Right renal pelvis (tissue), 4 donors: ENCODE measurements around the gene RXRA. TPM values are rescaled to one million over a fixed set of nuclear protein-coding genes. Genes with fewer than 3 reads are reported as not detected.

Experiments used
- DNase-seq, 4 donors: peaks; one replicate each; pipeline ENCODE4 v3.0.0-alpha.2; 2013; ENCODE audit warnings: low read depth in 4 of 4, low spot score in 3 of 4, missing footprints in 1 of 4
- polyA plus RNA-seq, 4 donors: library from polyadenylated mRNA; unstranded; fragments of 120-200 nt; gene quantifications; one replicate each; pipeline ENCODE4 v1.2.1, GENCODE V29; 2013; ENCODE audit not compliant: insufficient read length in 4 of 4

Gene RXRA
- polyA plus RNA-seq, 4 donors, result 42.5 to 56.0 (median 46.7) TPM

DNA sequence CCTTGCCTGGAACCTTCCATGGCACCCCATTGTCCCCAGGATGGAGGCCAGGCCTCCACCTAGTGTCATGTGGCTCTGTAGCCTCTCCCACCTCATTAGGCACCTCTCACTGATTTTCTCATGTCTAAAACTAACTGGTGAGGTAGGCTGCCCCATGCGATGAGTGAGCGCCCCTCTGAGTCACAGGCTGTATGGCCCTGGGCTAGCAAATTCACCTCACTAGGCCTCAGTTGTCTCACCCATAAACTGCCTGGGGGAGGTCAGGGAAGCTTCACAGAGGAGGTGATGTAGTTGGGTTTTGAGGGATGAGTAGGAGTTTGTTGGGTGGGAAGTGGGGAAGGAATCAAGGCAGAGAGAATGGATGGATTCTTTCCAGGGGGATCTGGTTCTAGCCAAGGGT is 8.8 kb downstream of the RXRA start:
- no peak for DNase-seq

DNA sequence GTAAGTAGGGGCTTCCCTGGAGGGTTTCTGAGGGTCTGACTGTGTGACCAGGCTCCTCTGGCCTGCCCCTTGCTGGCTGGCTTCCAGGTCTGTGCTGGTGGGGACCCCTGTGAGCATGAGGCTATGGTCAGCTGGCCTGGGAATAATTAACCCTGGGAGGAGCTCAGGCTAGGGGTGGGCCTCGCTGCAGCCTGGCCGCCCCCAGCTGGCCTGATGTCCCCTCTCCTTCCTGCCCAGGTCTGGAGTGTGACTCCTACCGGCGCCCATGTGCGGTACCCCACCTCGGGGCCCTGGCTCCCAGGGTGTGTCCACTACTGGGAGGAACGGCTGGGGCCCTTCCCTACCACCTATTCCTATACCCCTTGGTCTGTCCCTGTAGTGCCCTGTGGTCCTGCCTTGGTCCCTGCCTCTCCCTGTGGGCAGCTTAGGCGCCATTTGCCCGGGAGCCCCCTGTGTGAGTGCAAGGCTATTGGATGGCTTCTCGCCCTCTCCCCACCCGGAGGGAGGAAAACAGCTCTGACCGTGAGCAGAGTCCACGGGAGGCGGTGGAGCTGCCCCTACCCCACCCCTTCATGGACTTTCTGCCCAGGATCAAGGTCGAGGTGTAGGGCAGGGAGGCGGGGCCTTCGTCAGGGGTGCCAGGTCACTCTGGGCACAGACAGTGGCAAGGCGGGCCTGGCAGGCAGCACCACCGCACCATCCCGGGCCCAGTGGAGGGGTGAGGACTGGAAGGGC is 9.4 kb downstream of the RXRA start:
- no peak for DNase-seq

DNA sequence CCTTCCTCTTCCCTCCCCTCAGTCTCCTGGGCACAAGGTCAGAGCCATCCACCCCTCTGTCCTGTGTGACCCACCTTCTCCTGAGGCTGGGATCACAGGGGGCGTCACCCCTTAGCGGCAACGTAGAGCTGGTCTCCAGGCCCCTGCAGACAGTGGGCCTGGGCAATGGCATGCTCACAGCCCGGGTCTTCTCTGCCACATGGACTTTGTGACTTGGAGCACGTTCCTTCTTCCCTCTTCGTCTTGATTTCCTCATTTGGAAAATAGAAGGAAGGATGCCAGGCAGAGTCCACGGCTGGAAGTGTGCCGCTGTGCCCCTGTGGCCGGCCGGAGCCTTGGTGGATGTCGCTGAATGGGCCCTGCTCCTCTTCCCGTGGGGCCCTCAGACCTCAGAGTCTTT is 10.0 kb downstream of the RXRA start:
- no peak for DNase-seq

DNA sequence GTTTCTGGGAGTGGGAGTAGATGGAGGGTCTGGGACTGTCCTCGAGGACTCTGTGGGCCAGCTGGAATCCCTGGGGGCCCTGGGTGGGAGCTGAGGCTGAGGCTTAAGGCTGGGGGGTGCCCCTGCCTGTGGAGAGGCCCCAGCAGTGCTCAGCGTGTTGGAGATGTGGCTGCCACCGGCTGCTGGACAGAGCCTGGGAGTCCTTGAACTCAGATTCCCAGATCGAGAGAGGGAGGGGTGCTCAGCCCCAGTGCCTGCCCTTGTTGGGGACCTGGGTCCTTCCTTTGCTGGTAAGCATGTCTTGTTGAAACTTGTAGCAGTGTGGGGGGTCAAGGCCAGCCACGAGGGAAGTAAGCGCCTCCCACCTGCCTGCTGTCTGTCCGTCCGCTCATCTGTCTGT is 10.7 kb downstream of the RXRA start:
- DNase-seq, result no peak

DNA sequence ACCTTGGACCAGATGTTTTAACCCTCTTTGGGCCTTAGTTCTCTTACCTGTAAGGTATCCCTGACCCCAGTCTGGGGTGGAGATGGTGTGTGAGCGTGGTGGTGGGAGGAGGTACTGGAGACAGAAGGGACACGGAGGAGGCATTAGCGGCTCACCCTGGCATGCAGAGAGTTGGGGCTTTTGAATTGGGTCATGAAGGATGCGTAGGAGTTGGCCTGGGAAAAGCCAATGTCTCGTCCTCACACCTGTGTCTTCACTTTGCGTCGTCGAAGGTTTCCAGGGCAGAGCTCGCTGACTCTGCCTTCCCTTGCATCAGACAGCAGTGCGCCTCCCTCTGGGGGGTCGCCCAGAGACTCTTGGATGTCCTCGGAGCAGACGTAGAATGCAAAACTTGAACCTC is 11.2 kb downstream of the RXRA start:
- DNase-seq, result no peak

DNA sequence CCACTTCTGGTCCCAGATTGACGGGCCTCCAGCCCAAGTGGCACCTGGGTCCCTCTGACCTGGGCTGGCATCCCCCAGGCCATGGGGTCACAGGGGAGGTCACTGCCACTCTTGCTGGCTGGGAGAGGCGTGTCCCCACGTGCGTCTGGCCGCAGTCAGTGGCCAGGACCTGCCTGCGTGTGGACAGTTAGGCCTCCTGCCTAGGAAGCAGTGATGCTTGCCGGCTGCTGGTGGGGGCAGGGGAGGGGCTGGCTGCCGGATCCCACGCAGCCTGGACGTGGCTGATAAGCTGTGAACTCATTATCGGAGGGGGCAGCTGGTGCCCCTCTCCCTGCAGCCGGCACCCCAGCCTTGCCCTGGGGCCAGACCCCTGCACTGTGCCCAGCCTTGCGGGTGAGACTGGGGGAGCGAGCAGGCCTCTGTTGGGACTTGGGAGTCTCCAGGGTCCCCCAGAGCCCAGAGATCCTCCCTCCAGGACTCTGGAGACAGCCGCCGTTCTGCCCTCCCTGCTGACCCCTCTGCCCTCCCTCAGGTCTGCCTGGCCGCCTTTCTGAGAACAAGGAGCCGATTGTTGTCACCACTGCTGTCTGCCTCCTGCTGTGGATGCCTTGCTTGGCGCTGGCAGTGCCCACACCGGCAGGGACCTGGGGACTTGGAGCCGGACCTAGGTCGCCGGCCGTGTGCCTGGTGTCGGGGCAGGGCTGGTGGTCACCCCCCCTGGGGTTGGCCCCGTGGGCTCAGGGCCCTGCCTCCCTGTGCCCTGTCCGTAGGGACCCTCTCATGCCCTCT is 12.3 kb downstream of the RXRA start:
- no peak for DNase-seq

DNA sequence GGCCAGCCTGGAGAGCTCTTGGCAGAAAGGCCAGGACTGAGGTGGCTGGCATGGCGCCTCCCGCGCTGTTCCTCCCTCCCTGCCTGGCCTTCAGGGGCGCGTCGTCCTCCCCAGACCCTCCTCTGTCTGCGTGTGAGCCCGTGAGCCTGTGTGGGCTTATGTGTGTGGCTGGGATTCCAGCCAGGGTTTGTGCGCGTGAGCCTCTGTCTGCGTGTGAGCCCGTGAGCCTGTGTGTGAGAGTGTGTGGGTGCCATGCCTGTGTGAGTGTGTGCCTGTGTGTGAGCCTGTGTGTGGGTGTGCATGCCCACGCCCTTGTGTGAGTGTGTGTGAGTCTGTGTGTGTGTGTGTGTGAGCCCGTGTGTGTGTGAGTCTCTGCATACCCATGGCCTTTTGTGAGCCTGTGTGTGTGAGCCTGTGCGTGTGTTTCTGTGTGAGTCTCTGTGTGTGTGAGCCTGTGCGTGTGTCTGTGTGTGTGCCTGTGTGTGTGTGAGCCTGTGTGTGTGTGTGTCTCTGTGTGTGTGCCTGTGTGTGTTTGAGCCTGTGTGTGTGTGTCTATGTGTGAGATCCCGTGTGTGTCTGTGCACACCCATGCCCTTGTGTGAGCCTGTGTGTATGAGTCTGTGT is 13.0 kb downstream of the RXRA start:
- DNase-seq, result no peak

DNA sequence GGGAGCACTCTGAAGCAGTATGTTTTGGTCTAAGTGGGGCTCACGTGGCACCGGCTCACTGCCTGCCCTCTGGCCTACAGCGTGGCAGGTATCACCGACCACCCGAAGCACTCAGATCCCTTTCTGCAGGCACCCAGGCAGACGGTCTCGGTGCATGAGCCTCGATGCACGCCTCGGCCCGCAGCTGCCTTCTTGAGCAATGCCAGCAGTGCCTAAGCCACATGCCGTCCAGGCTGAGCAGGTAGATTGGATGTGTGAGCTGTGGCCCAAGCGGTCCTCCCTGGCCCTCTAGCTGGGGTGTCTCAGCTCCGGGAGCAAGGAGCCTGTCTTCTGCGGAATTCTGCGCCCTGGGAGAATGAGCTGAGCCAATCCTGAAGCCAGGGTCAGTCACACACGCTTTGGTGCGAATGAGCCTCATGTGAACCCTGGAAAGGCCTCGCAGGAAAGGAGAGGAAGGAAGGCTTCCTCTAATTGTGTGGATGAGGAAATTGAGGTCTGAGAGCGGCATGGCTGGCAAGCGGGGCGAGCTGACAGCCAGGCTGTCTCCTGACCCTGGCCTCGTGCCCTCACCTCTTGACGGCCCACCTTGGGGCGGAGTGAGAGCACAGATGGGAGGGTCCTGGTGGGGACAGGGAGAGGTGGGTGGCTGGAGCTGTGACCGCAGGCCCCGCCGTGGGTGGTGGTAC is 14.4 kb downstream of the RXRA start:
- DNase-seq, result no peak

DNA sequence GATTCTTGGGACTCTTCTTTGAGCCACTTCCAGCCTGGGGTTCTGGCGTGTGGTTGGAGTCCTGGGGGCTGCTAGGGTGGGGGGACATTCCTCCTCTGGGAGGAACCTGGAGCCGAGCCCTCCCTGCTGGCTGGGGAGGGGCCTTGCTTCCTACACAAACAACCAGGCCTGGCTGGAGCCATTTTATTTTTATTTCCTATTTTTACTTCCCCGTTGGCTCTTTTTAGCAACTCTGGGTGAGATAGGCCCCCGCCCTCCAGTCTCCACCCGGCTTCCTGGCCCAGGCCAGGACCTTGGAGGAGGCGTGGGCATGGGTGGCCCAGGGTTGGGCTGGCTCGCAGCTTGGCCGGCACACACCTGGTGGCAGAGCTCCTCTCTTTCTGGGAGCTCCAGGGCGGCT is 15.1 kb downstream of the RXRA start:
- no peak for DNase-seq

DNA sequence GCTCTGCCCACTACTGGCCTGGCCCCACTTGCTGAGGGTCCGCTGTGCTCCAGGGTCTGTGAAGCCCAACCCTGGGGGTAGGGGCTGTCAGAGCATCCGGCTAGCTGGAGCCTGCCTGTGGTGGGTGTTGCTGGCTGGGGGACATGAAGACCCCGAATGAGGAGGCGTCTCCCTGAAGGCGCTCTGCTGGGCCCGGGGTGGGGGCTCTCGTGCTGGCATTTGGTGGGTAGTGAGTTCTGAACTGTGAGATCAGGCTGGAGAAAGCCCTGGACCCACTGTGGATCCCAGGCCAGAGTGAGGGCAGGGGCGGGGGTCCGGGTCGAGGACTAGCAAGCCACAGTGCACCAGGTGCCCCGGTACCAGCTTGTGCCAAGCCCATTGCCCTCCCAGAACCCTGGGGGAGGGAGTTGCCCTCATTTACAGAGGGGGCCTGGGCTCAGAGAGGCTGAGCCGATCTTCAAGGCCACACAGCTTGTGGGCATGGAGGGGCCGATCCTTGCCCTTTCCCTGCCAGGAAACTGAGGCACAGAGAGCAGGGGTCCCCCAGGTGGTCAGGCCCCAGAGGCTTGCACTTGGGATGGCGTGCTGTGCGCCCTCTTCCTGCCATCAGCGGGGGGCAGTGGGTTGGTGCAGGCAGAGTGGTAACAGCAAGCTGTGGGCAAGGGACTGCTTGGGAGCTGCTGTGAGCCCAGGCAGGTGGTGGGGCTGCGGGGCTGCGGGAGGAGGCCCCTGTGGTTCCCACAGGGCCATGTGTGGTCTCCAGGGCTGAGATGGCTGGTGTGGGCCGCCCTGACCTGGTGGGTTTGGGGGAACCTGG is 15.9 kb downstream of the RXRA start:
- DNase-seq, result no peak

DNA sequence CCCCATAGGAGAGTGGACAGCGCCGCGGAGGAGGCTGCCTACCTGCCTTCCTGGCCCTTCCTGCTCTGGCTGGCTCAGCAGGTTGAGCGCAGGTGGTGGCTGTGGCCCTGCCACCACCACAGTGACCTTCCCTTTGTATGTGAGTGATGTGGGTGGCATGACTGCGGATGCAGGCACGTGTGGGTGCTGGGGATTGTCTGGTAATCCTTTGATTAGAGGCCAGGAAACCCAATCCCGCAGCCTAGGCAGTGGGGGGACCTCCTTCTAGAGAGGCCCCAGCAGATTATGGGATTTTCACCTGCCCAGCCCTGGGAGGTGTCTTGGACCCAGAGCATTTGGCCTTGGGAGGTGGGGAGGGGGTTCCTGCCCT is 16.5 kb downstream of the RXRA start:
- no peak for DNase-seq

DNA sequence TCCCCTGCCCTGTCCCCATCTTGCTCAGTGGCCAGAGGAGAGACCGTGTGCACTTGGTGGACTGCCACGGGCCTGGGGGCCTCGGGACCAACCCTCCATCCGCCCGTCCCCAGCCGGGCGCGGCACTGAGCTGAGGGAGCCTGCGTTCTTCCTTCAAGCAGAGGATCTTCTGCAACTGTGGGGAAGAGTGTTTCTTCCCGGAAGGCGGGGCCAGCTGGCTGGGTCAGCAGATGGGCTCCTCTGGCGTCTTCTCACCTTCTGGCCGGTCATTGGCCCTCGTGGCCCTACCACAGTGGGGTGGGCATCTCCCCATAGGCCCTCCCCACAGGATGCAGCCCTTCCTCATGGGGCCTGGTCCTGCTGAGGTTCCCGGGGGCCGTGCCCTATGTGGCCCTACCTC is 17.4 kb downstream of the RXRA start:
- DNase-seq, result no peak

DNA sequence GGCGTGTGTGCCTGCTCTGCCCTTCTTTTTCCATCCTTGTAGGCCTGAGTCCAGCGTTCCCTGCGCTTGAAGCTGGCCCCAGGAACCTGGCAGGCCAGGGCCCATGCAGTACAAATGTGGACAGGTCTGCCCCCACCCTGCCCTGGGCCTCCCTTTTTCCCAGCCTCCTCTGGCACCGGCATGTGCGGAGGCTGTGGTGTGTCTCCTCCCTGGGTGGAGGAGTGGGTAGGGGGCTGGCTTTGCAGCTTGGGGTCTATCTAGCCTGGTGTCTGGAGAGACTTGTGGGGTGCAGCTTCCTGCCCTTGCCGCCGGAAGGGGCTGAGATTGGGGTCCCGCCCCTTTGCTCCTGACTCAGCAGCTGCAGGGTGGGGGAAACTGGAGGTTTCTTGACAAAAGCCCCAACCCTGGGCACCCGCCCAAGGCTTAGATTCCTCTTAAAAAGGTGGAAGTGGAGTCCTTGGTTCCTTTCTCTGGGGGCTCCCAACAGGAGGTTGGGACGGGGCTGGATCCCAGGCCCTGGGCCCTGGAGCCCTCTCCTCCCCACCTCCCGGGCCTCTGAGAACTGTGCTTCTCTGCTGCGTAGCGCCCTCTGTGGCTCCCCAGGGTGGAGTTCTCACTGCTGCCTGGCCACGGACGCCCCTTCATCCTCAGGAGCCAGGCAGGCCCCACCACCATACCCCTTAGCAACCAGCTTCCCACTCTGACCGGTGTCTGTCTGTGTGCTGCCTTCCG is 18.0 kb downstream of the RXRA start:
- DNase-seq, result no peak

DNA sequence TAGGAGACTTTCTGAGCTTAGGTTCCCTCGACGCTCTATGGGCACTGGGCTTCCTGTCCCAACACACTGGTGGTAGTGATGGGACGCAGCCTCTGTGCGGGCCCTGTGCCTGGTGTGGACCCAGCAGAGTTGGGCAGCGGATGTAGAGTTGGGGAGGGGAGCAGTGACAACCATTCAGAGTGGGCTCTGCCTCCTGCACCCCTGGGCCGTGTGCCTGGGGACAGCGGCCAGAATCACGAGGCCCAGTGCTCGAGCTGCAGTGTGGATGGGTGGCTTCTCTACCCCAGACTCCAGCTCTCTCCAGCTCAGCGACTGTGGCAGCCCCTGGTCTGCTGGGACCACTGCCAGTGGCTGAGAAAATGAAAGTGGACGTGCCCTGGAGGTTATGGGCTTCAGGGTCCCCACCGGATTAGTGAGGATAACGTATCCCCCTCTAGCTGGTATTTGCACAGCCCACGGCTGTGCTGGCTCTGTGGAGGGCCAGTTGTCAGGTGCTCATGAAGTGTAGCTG is 18.6 kb downstream of the RXRA start:
- DNase-seq, result no peak

DNA sequence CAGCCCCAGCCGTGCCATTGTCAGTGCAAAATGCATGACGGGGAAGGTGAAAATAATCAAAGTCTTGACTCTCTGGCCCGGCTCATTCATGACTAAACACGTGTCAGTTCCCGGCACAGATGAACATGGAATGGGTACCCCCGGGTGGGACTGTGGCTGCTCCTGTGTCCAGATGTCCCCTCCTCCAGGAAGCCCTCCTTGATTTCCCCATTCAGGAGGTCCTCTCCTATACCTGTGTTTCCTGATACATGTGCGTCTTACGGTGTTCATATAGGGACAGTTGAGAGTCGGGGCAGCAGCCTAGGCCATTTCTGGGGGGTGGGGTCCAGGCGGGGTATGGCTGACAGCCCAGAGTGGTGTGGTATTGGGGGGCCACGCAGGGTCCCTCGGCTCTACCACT is 19.5 kb downstream of the RXRA start:
- no peak for DNase-seq

DNA sequence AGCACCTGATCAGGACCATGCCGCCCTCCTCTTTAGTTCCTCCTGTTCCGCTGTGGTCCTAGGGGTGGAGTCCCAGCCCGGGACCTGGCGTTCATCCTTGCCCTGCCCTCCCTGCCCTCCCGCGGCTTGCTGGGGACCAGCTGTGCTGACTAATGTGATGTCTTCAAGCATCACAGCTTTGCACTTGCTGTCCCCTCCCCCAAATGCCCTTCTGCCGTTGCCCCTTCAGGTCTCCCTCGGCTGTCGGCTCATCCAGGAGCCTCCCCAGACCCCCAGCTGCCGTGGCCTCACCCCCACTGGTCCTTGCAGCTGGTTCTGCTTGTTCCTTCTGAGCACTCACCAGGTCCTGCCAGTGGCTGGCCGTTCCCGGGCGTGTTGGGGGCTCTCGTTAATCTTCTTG is 19.9 kb downstream of the RXRA start:
- DNase-seq, result no peak

DNA sequence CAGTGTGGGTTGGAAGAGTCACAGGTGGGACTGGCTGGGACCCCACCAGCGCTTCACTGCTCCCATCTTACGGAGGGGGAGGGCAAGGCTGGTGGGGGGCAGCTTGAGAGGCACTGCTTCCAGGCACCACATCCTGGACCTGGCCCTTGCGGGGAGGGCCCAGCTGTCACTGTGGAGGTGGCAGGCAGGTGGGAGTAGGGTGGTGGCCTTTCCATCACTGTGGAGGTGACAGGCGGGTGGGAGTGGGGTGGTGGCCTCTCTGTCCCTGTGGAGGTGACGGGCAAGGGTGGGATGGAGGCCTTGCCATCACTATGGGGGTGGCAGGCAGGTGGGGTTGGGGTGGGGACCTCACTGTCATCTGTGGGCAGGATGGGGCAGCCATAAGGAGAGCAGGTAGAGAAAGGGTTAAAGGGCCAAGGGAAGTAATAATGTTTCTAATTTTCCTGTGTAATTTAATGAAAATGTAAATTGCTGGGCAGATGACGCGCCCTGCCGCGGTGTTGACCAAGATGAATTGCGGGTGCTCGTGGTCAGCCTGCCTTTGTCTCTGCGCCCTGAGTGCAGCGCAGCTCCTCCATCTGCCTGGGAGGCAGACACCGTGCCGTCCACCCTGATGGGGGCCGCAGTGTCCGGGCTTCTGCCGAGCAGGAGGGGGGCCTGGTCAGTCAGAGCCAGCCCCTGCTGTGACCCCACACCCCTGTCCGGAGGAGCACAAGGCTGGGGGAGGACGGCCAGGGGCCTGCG is 20.8 kb downstream of the RXRA start:
- no peak for DNase-seq

DNA sequence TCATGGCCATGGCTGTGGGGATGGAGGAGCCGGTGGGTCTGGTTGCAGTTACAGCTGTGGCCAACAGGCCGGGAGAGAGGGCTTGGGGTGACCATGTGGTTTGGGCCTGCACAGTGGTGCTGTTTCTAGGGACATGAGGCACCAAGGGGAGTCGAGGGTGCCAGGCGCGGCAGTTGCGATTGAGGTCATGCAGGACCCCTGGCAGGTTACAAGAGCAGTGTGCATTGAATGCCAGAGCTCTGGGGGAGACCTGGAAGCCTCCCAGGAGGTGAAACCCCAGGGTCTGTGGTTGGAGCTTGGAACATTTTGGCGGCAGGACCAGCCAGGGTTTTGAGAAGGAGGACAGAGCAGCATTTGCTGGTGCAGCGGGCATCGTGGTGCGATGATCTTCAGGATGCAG is 21.7 kb downstream of the RXRA start:
- no peak for DNase-seq
